IMR-90 (cell line): ENCODE data around the gene TSKU. TPM values are rescaled to one million over a fixed set of nuclear protein-coding genes. Genes with fewer than 3 reads are reported as not detected.

Experiments used
- ATAC-seq: fragments of 200-7000 bp; cut with Tn5 transposase; 2 replicates; pipeline ENCODE4 v1.9.1; 2020; ENCODE audit warnings: low read depth, mild to moderate bottlenecking, moderate library complexity
- BruUV-seq: library from RNA; stranded (reverse); fragments of 400-500 nt; replicated peaks from 2 replicates; lab custom pipeline; 2021; lab: Mats Ljungman, UMichigan
- CTCF ChIA-PET: fragments of 300-600 bp; formaldehyde crosslinking; extraction: SDS; loops from one replicate; lab custom pipeline; 2021; ENCODE audit warnings: antibody characterized with exemption; lab: Yijun Ruan, JAX
- POLR2A ChIA-PET: fragments of 300-600 bp; sonication (Branson Sonifier 250); formaldehyde crosslinking; loops from one replicate; lab custom pipeline; 2022; ENCODE audit warnings: antibody characterized with exemption; ENCODE audit not compliant: unreplicated experiment; lab: Charles Lee
- DNase-seq: peaks from one replicate; pipeline ENCODE4 v3.0.0; 2013
- H2AFZ ChIP-seq: replicated peaks from 2 replicates; pipeline ENCODE3; 2013; ENCODE audit warnings: low read length, mild to moderate bottlenecking; ENCODE audit not compliant: poor library complexity
- H2AK5ac ChIP-seq: 2 replicates; pipeline ENCODE4 v1.6.1; 2013; ENCODE audit warnings: low read depth, low read length, inconsistent platforms
- H2AK9ac ChIP-seq: replicated peaks from 2 replicates; pipeline ENCODE3; 2013; ENCODE audit warnings: mild to moderate bottlenecking, low read depth, low read length, moderate library complexity; ENCODE audit not compliant: poor library complexity
- H2BK120ac ChIP-seq: 2 replicates; pipeline ENCODE4 v1.6.1; 2013; ENCODE audit warnings: low read depth, low read length, inconsistent platforms
- H2BK15ac ChIP-seq: 3 replicates; pipeline ENCODE4 v1.6.1; 2013; ENCODE audit warnings: low read depth, low read length, inconsistent platforms
- H2BK20ac ChIP-seq: 2 replicates; pipeline ENCODE4 v1.6.1; 2013; ENCODE audit warnings: low read depth, mild to moderate bottlenecking, inconsistent platforms, low read length, moderate library complexity
- H2BK5ac ChIP-seq: 2 replicates; pipeline ENCODE4 v1.6.1; 2013; ENCODE audit warnings: mild to moderate bottlenecking, low read depth, low read length, inconsistent platforms; ENCODE audit not compliant: poor library complexity, severe bottlenecking
- H3K14ac ChIP-seq: replicated peaks from 2 replicates; pipeline ENCODE4 v1.6.1; 2013; ENCODE audit warnings: low read depth, low read length, inconsistent platforms
- H3K18ac ChIP-seq: 2 replicates; pipeline ENCODE4 v1.6.1; 2013; ENCODE audit warnings: low read depth, low read length, control low read depth
- H3K23ac ChIP-seq: 2 replicates; pipeline ENCODE4 v1.6.1; 2013; ENCODE audit warnings: low read depth, low read length, inconsistent platforms
- H3K27ac ChIP-seq: 2 replicates; pipeline ENCODE4 v1.5.1; 2013; ENCODE audit warnings: mild to moderate bottlenecking, control low read depth, low read length; ENCODE audit not compliant: insufficient read depth
- H3K27me3 ChIP-seq: 2 replicates; pipeline ENCODE4 v1.6.1; 2013; ENCODE audit warnings: low read length; ENCODE audit not compliant: control insufficient read depth, insufficient read depth
- H3K36me3 ChIP-seq: 2 replicates; pipeline ENCODE4 v1.6.1; 2013; ENCODE audit warnings: low read length, mixed read lengths; ENCODE audit not compliant: control insufficient read depth, insufficient read depth
- H3K4ac ChIP-seq: 2 replicates; pipeline ENCODE4 v1.6.1; 2013; ENCODE audit warnings: low read depth, low read length, inconsistent platforms
- H3K4me1 ChIP-seq: 2 replicates; pipeline ENCODE4 v1.6.1; 2013; ENCODE audit warnings: low read length, mixed read lengths; ENCODE audit not compliant: control insufficient read depth, insufficient read depth
- H3K4me2 ChIP-seq: 2 replicates; pipeline ENCODE4 v1.6.1; 2013; ENCODE audit warnings: low read depth, mild to moderate bottlenecking, control low read depth, low read length, moderate library complexity
- H3K4me3 ChIP-seq: 2 replicates; pipeline ENCODE4 v1.5.1; 2013; ENCODE audit warnings: low read depth, mild to moderate bottlenecking, control low read depth, low read length, moderate library complexity; ENCODE audit not compliant: insufficient read depth
- H3K56ac ChIP-seq: 2 replicates; pipeline ENCODE4 v1.6.1; 2013; ENCODE audit warnings: low read length, inconsistent platforms; ENCODE audit not compliant: insufficient read depth; ENCODE audit errors: extremely low read depth
- H3K79me1 ChIP-seq, 2 experiments: 2 replicates each; pipeline ENCODE4 v1.6.1; 2013; ENCODE audit warnings: low read length in 2 of 2, inconsistent platforms in 1 of 2, low read depth in 1 of 2
- H3K9ac ChIP-seq: 2 replicates; pipeline ENCODE4 v1.6.1; 2013; ENCODE audit warnings: low read depth, low read length, control low read depth
- H3K9me1 ChIP-seq: 2 replicates; pipeline ENCODE4 v1.6.1; 2013; ENCODE audit warnings: low read length, inconsistent platforms; ENCODE audit not compliant: insufficient read depth
- H3K9me3 ChIP-seq: 2 replicates; pipeline ENCODE4 v1.6.1; 2013; ENCODE audit warnings: low read length; ENCODE audit not compliant: control insufficient read depth, insufficient read depth
- H4K20me1 ChIP-seq: 2 replicates; pipeline ENCODE4 v1.6.1; 2013; ENCODE audit warnings: low read length, inconsistent platforms; ENCODE audit not compliant: insufficient read depth
- H4K5ac ChIP-seq: 2 replicates; pipeline ENCODE4 v1.6.1; 2013; ENCODE audit warnings: mild to moderate bottlenecking, low read depth, low read length, control low read depth
- H4K8ac ChIP-seq, 2 experiments: 2 replicates each; pipeline ENCODE4 v1.6.1; 2013; ENCODE audit warnings: low read depth in 2 of 2, low read length in 2 of 2, control low read depth in 1 of 2, inconsistent platforms in 1 of 2
- H4K91ac ChIP-seq: 2 replicates; pipeline ENCODE4 v1.6.1; 2013; ENCODE audit warnings: low read depth, low read length, inconsistent platforms; ENCODE audit not compliant: insufficient read depth
- BHLHE40 ChIP-seq: fragments of 150-350 bp; IDR thresholded peaks from 2 replicates; pipeline ENCODE4 v1.6.1; 2016; ENCODE audit warnings: mild to moderate bottlenecking, low read depth, low read length
- CHD1 ChIP-seq: IDR thresholded peaks from 2 replicates; pipeline ENCODE4 v1.6.1; 2012; ENCODE audit warnings: low read depth, low read length, improper control_type of control experiment
- CTCF ChIP-seq: conservative IDR thresholded peaks from 2 replicates; pipeline ENCODE4 v1.5.1; 2012; ENCODE audit warnings: mild to moderate bottlenecking, low read depth, low read length, improper control_type of control experiment
- FOS ChIP-seq: fragments of 150-350 bp; IDR thresholded peaks from 2 replicates; pipeline ENCODE4 v1.6.1; 2016; ENCODE audit warnings: low read depth, low read length
- MAFK ChIP-seq: IDR thresholded peaks from 2 replicates; pipeline ENCODE4 v1.6.1; 2012; ENCODE audit warnings: low read depth, low read length, improper control_type of control experiment
- MAZ ChIP-seq: IDR thresholded peaks from 2 replicates; pipeline ENCODE4 v1.6.1; 2012; ENCODE audit warnings: low read depth, mild to moderate bottlenecking, low read length, improper control_type of control experiment, moderate library complexity, borderline replicate concordance
- MXI1 ChIP-seq: IDR thresholded peaks from 2 replicates; pipeline ENCODE4 v1.6.1; 2012; ENCODE audit warnings: low read depth, mild to moderate bottlenecking, low read length, moderate library complexity, borderline replicate concordance
- NFE2L2 ChIP-seq: fragments of 150-350 bp; IDR thresholded peaks from 2 replicates; pipeline ENCODE4 v1.6.1; 2016; ENCODE audit warnings: low read depth, mild to moderate bottlenecking, low read length
- RAD21 ChIP-seq: IDR thresholded peaks from 2 replicates; pipeline ENCODE4 v1.6.1; 2012; ENCODE audit warnings: low read length, improper control_type of control experiment
- RFX5 ChIP-seq: IDR thresholded peaks from 2 replicates; pipeline ENCODE4 v1.8.0; 2012; ENCODE audit warnings: low read depth, mild to moderate bottlenecking, low read length, moderate library complexity
- SMC3 ChIP-seq: fragments of 150-350 bp; IDR thresholded peaks from 2 replicates; pipeline ENCODE4 v1.6.1; 2016; ENCODE audit warnings: low read depth, mild to moderate bottlenecking, antibody characterized with exemption, low read length, moderate library complexity
- USF2 ChIP-seq: fragments of 150-350 bp; IDR thresholded peaks from 2 replicates; pipeline ENCODE4 v1.6.1; 2017; ENCODE audit warnings: mild to moderate bottlenecking, antibody characterized with exemption, low read length, low read depth
- WGBS, 2 experiments: methylation state at CpG; one replicate each; pipeline versions ENCODE4 v1.1.5 to v1.1.7; 2013; ENCODE audit warnings: missing lambda C conversion rate in 2 of 2; ENCODE audit not compliant: insufficient read length in 1 of 2; ENCODE audit errors: extremely low coverage in 2 of 2; 5-methylcytosine and 5-hydroxymethylcytosine counted together
- dilution Hi-C: fragments of 300-500 bp; cut with HindIII; formaldehyde crosslinking; loops from one replicate; pipeline ENCODE4 v1.14.3; 2018; ENCODE audit warnings: low sequenced_read_pairs; ENCODE audit not compliant: unreplicated experiment
- in situ Hi-C: fragments of 300-500 bp; cut with MboI; formaldehyde crosslinking; loops from 3 replicates; pipeline ENCODE4 v1.14.3; 2019; ENCODE audit warnings: low sequenced_read_pairs, inconsistent platforms, mixed read lengths
- intact Hi-C: fragments of 100-400 bp; cut with micrococcal nuclease; formaldehyde crosslinking; loops from 2 replicates; pipeline ENCODE4 v1.10.0; 2022
- polyA plus RNA-seq, 3 experiments: library from polyadenylated mRNA; depleted of rRNA; stranded (reverse); fragments of >200 nt; gene quantifications; 2 replicates each; pipeline ENCODE4 v1.2.3, GENCODE V29; 2012; ENCODE audit warnings: low replicate concordance in 1 of 3
- total RNA-seq: library from RNA; depleted of rRNA; stranded (reverse); fragments of >200 nt; gene quantifications from 2 replicates; pipeline ENCODE4 v1.2.3, GENCODE V29; 2012

TSKU gene
- total and polyA plus RNA-seq, 2 of the 4 experiments (the other 2 are of a cell fraction) = 6.8 to 26.6 TPM

DNA sequence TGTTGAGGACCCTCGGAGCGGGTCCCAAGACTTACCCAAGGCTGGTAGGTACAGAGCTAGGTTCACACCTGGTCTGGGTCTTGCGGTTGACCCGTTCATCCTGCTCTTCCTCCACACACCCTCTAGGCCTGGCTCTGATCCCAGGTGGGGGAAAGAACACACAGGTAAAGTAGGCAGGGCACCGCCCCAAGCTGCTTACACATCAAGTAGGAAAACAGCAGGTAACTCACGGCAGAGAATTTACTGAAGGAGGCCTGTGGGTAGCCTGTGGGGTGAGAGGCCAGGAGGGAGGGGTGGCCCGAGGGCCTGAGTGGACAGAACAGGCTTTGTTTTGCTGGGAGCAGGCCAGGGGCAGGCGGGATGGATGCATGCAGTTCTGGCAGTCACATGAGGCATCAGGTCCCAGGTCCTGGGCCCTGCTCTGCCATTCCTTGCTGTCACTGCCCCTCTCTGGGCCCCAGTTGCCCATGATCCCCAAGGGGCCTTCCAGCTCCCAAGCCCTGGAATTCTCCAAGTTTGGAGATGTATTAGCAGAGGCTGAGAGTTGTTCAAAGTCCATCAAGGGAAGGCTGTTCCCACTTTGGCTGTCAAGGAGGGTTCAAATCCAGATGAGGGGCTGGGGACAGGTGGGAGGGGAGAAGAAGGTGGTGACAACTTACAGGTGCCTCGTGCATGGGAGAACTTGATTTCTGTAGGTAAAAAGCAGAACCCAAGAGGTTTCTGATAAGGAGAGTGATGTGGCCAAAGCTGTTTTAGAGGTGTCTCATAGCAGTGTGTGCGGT, 5.7 kb downstream of the TSKU start (continued):
- no peak for TF ChIP-seq USF2

GRCh38 chr11:76789443-76789719, 6.2 kb downstream of the TSKU start:
- no peak overlapping the region for H3K18ac ChIP-seq
- no peak for DNase-seq
- no peak overlapping the region for H3K56ac ChIP-seq
- in situ Hi-C loops (loop anchor here (5.0 kb wide), 1 partner anchor 47 kb away; no protein-coding TSS in a partner anchor), intact Hi-C loops (no loop called here), dilution Hi-C loops (no loop called here)
- no peak overlapping the region for H3K14ac ChIP-seq
- H2BK15ac ChIP-seq = no peak overlapping the region
- no TSS peak for BruUV-seq
- H3K4me1 ChIP-seq = peaks cover 14% of the 10 kb centered on the region; the same call in 1 of the 2 replicates
- no peaks in the 10 kb centered on the region for H3K9me3 ChIP-seq
- peaks cover 35 to 88% of the 10 kb centered on the region in 2 experiments for H3K79me1 ChIP-seq
- H2AK5ac ChIP-seq = no peak overlapping the region; the same call in 1 of the 2 replicates
- no peak overlapping the region for H3K9ac ChIP-seq
- H2BK5ac ChIP-seq = no peak overlapping the region
- no peak overlapping the region for H4K5ac ChIP-seq
- H4K91ac ChIP-seq = no peak overlapping the region
- ChIA-PET CTCF (no interaction called here), POLR2A (no interaction called here)
- H3K4me3 ChIP-seq = no peak overlapping the region
- H3K27ac ChIP-seq = no peak overlapping the region
- H3K27me3 ChIP-seq = no peaks in the 10 kb centered on the region
- no peak overlapping the region for H3K23ac ChIP-seq
- no peak overlapping the region for H4K8ac ChIP-seq
- ATAC-seq = no peak
- H2AFZ ChIP-seq = no peak overlapping the region
- H4K20me1 ChIP-seq = peaks cover 94% of the 10 kb centered on the region
- H2BK20ac ChIP-seq = no peak overlapping the region
- H3K9me1 ChIP-seq = peaks cover 19% of the 10 kb centered on the region
- H2AK9ac ChIP-seq = no peak overlapping the region
- H3K4ac ChIP-seq = no peak overlapping the region
- H2BK120ac ChIP-seq = no peak overlapping the region
- H3K36me3 ChIP-seq = peaks cover 20% of the 10 kb centered on the region; the same call in 1 of the 2 replicates
- 83% methylated on average over 1 of the region's 2 CpGs; no CpG with 5 or more reads in 1 of the 2 experiments for WGBS, 2 experiments
- H3K4me2 ChIP-seq = no peak overlapping the region
- TF ChIP-seq MXI1 (no peak), RAD21 (no peak), CHD1 (no peak), SMC3 (no peak), USF2 (no peak), MAFK (no peak), FOS (no peak), NFE2L2 (no peak), CTCF (no peak), MAZ (no peak), RFX5 (no peak), BHLHE40 (no peak)
